IPS-20b (cell line): ENCODE results near the gene CACHD1.

Experiments used
- H3K27ac ChIP-seq: one replicate; pipeline ENCODE4 v1.5.1; 2013; ENCODE audit warnings: low read length
- H3K27me3 ChIP-seq: 2 replicates; pipeline ENCODE4 v1.6.1; 2013; ENCODE audit warnings: mild to moderate bottlenecking, low read length, inconsistent platforms; ENCODE audit not compliant: insufficient read depth
- H3K36me3 ChIP-seq: 2 replicates; pipeline ENCODE4 v1.6.1; 2013; ENCODE audit warnings: low read depth, mild to moderate bottlenecking, inconsistent platforms, low read length, moderate library complexity; ENCODE audit not compliant: insufficient read depth
- H3K4me1 ChIP-seq: 2 replicates; pipeline ENCODE4 v1.6.1; 2013; ENCODE audit warnings: mild to moderate bottlenecking, control low read depth, inconsistent platforms, low read length, moderate library complexity; ENCODE audit not compliant: insufficient read depth
- H3K4me3 ChIP-seq: 2 replicates; pipeline ENCODE4 v1.5.1; 2013; ENCODE audit warnings: mild to moderate bottlenecking, low read length, inconsistent platforms
- H3K9ac ChIP-seq: 2 replicates; pipeline ENCODE4 v1.6.1; 2013; ENCODE audit warnings: low read depth, mild to moderate bottlenecking, inconsistent platforms, low read length, moderate library complexity
- H3K9me3 ChIP-seq: 2 replicates; pipeline ENCODE4 v1.6.1; 2013; ENCODE audit warnings: mild to moderate bottlenecking, low read depth, low read length, inconsistent platforms; ENCODE audit not compliant: insufficient read depth

The CACHD1 gene

GRCh38 chr1:64579767-64580166 is 109.8 kb downstream of the CACHD1 start:
- Histone ChIP-seq H3K4me3 (no peak overlapping the region), H3K9me3 (no peaks in the 10 kb centered on the region), H3K9ac (no peak overlapping the region), H3K36me3 (peaks cover 13% of the 10 kb centered on the region; the same call in 1 of the 2 replicates), H3K27ac (no peak overlapping the region), H3K27me3 (no peaks in the 10 kb centered on the region), H3K4me1 (peaks cover 33% of the 10 kb centered on the region)

GRCh38 chr1:64581135-64581842 is 111.4 kb downstream of the CACHD1 start:
- peaks cover 21% of the 10 kb centered on the region for H3K4me1 ChIP-seq
- peaks cover 22% of the 10 kb centered on the region; the same call in 1 of the 2 replicates for H3K36me3 ChIP-seq
- no peak overlapping the region for H3K27ac ChIP-seq
- no peak overlapping the region for H3K9ac ChIP-seq
- H3K27me3 ChIP-seq, result no peaks in the 10 kb centered on the region
- H3K4me3 ChIP-seq, result no peak overlapping the region
- H3K9me3 ChIP-seq, result no peaks in the 10 kb centered on the region

- Histone ChIP-seq H3K9ac (no peak overlapping the region), H3K4me1 (peaks cover 20% of the 10 kb centered on the region), H3K4me3 (no peak overlapping the region), H3K27me3 (no peaks in the 10 kb centered on the region), H3K9me3 (no peaks in the 10 kb centered on the region), H3K36me3 (peaks cover 22% of the 10 kb centered on the region; the same call in 1 of the 2 replicates), H3K27ac (no peak overlapping the region)
Observed at GRCh38 chr1:64581843-64582185, 111.9 kb downstream of the CACHD1 start.

DNA sequence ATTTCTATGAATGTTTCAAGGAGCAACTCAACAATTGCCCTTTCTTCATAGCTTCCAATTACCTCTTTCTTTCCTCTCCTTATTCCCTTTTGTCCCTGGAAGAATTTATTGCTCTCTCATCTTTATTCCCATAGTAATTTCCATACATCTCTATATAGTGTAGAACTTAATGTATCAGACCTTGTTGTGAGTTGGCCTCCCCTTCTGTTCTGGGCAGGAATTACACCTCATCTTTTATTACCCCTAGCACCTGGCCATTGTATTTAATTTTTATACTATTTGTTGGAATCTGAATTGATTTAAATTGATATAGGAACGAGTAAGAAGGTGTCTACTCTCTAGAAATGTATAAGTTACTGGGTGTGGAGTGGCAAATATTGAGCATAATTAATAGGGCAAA is 114.5 kb downstream of the CACHD1 start:
- H3K9ac ChIP-seq, result no peak overlapping the region
- peaks cover 17% of the 10 kb centered on the region for H3K4me1 ChIP-seq
- no peaks in the 10 kb centered on the region for H3K9me3 ChIP-seq
- H3K27ac ChIP-seq, result no peak overlapping the region
- H3K27me3 ChIP-seq, result no peaks in the 10 kb centered on the region
- no peak overlapping the region for H3K4me3 ChIP-seq
- H3K36me3 ChIP-seq, result peaks cover 22% of the 10 kb centered on the region; the same call in 1 of the 2 replicates

GRCh38 chr1:64588876-64589275 is 118.9 kb downstream of the CACHD1 start:
- no peak overlapping the region for H3K27ac ChIP-seq
- H3K9me3 ChIP-seq, result no peaks in the 10 kb centered on the region
- H3K9ac ChIP-seq, result no peak overlapping the region
- no peaks in the 10 kb centered on the region for H3K27me3 ChIP-seq
- no peak overlapping the region for H3K4me3 ChIP-seq
- H3K4me1 ChIP-seq, result peaks cover 3% of the 10 kb centered on the region; the same call in 1 of the 2 replicates
- peaks cover 12% of the 10 kb centered on the region; the same call in 1 of the 2 replicates for H3K36me3 ChIP-seq

GRCh38 chr1:64590316-64590715 is 120.4 kb downstream of the CACHD1 start:
- Histone ChIP-seq H3K9ac (no peak overlapping the region), H3K27me3 (no peaks in the 10 kb centered on the region), H3K4me1 (peaks cover 4% of the 10 kb centered on the region; the same call in 1 of the 2 replicates), H3K27ac (no peak overlapping the region), H3K9me3 (no peaks in the 10 kb centered on the region), H3K4me3 (no peak overlapping the region), H3K36me3 (peaks cover 5% of the 10 kb centered on the region; the same call in 1 of the 2 replicates)

DNA sequence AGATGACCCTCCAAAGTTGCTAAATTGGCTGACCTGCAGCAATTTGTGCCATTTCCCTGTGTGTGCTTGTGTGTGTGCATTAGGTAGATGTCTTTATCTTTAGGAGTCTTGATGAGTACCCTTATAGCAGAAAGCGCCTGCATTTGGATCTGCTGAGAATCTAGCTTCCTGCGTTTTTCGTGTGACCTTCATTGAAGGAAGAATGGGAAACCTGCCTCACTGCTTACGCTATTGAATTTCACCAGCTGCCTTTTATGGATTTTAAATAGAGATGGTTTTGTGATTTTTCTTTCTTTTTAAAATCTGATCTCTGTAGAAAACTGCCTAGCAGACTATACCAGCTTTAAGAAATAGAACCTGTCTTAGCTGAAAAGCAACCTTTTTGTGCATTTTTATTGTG is 124.5 kb downstream of the CACHD1 start:
- Histone ChIP-seq H3K27me3 (no peaks in the 10 kb centered on the region), H3K27ac (no peak overlapping the region), H3K4me3 (no peak overlapping the region), H3K9ac (no peak overlapping the region), H3K36me3 (peaks cover 4% of the 10 kb centered on the region), H3K9me3 (no peaks in the 10 kb centered on the region), H3K4me1 (peaks cover 28% of the 10 kb centered on the region)

- H3K36me3 ChIP-seq, result peaks cover 16% of the 10 kb centered on the region
- H3K4me3 ChIP-seq, result no peak overlapping the region
- H3K9me3 ChIP-seq, result no peaks in the 10 kb centered on the region
- peaks cover 28% of the 10 kb centered on the region for H3K4me1 ChIP-seq
- no peak overlapping the region for H3K27ac ChIP-seq
- H3K27me3 ChIP-seq, result no peaks in the 10 kb centered on the region
- H3K9ac ChIP-seq, result no peak overlapping the region
Observed at GRCh38 chr1:64595871-64596515, 126.1 kb downstream of the CACHD1 start.

GRCh38 chr1:64597113-64597512 is 127.2 kb downstream of the CACHD1 start:
- Histone ChIP-seq H3K27ac (no peak overlapping the region), H3K4me3 (no peak overlapping the region), H3K27me3 (no peaks in the 10 kb centered on the region), H3K4me1 (peaks cover 28% of the 10 kb centered on the region), H3K9ac (no peak overlapping the region), H3K9me3 (no peaks in the 10 kb centered on the region), H3K36me3 (peaks cover 17% of the 10 kb centered on the region)

DNA sequence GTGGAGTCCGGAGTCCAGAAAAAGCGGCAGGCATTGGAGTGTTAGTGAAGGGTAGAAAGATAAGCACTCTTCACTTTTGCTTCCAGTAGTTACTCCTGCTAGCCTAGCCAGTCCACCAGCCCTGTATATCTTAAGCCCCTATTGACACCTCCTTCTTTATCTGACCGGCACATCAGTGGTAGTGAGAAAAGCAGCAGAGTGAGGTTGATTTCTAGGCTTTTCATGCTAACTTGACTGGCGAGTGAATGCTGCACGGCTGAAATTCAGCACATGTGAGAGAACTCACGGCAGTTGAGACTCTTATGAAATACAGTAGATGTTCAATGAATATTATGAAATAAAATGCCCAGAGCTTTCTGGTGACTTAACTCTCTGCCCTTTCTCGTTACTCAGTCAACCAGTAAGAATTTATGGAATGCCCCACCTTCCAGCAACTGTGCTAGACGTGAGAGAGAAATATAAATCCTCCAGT is 128.2 kb downstream of the CACHD1 start:
- H3K9ac ChIP-seq, result no peak overlapping the region
- peaks cover 24% of the 10 kb centered on the region for H3K36me3 ChIP-seq
- no peaks in the 10 kb centered on the region for H3K9me3 ChIP-seq
- no peak overlapping the region for H3K4me3 ChIP-seq
- H3K4me1 ChIP-seq, result peaks cover 28% of the 10 kb centered on the region
- H3K27me3 ChIP-seq, result no peaks in the 10 kb centered on the region
- no peak overlapping the region for H3K27ac ChIP-seq

DNA sequence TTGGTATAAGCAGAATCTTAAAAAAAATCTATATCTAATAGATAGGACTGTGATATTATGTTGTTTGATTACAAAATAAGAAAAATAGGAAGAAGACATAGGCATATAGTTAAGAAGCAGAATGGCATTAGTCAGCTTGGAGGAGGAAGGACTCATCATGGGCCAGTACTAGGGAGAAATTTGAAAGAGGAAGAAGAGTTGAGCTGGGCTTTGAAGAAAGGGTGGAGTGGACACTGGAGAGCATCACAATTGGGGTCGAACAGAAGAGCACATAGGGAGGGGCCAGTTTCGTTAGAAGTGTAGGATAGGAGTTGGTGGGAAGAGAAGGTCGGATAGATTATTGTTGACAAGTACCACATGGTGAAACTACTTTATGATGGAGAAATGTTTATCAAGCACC is 129.3 kb downstream of the CACHD1 start:
- Histone ChIP-seq H3K36me3 (peaks cover 36% of the 10 kb centered on the region), H3K27me3 (no peaks in the 10 kb centered on the region), H3K4me1 (peaks cover 28% of the 10 kb centered on the region), H3K9ac (no peak overlapping the region), H3K9me3 (no peaks in the 10 kb centered on the region), H3K4me3 (no peak overlapping the region), H3K27ac (no peak overlapping the region)

- H3K27me3 ChIP-seq, result no peaks in the 10 kb centered on the region
- H3K36me3 ChIP-seq, result peaks cover 48% of the 10 kb centered on the region
- no peak overlapping the region for H3K4me3 ChIP-seq
- no peaks in the 10 kb centered on the region for H3K9me3 ChIP-seq
- no peak overlapping the region for H3K9ac ChIP-seq
- no peak overlapping the region for H3K27ac ChIP-seq
- peaks cover 19% of the 10 kb centered on the region for H3K4me1 ChIP-seq
Observed at GRCh38 chr1:64601207-64601606, 131.3 kb downstream of the CACHD1 start.
